Erythroblast (primary cell): ENCODE results near the gene ADCY5.

Experiments
- GATA1 ChIP-seq: IDR thresholded peaks from 2 replicates; pipeline ENCODE4 v1.6.1; 2011; ENCODE audit warnings: low read depth, mild to moderate bottlenecking, control low read depth, low read length, moderate library complexity
- POLR2A ChIP-seq: IDR thresholded peaks from 2 replicates; pipeline ENCODE4 v1.6.1; 2011; ENCODE audit warnings: mild to moderate bottlenecking, low read length

- no peak for TF ChIP-seq POLR2A
- TF ChIP-seq GATA1: no peak
Observed at GRCh38 chr3:123307064-123307463, 141.8 kb downstream of the ADCY5 start.
